SU-DHL-6 (cell line): Measurements from ENCODE around the gene MYBPHL.
A peak's percentile ranks its signal among the peaks of the same experiment; 100 is the strongest.

ENCODE experiments used
- EZH2phosphoT487 ChIP-seq: fragments of 200-600 bp; sonication (generic), shearing (Covaris generic); conservative IDR thresholded peaks from 2 replicates; pipeline ENCODE4 v1.6.1; 2018; ENCODE audit warnings: mild to moderate bottlenecking, antibody characterized with exemption, low read length, moderate library complexity, mixed read lengths
- TF ChIP-seq, protein P1 (sequence below): fragments of 200-600 bp; sonication (generic); IDR thresholded peaks from one replicate; pipeline ENCODE4 v1.5.1; 2017; ENCODE audit warnings: antibody characterized with exemption, mild to moderate bottlenecking, low read length, moderate library complexity; ENCODE audit not compliant: insufficient read depth, poor library complexity, severe bottlenecking

- TF ChIP-seq, protein P1, sequence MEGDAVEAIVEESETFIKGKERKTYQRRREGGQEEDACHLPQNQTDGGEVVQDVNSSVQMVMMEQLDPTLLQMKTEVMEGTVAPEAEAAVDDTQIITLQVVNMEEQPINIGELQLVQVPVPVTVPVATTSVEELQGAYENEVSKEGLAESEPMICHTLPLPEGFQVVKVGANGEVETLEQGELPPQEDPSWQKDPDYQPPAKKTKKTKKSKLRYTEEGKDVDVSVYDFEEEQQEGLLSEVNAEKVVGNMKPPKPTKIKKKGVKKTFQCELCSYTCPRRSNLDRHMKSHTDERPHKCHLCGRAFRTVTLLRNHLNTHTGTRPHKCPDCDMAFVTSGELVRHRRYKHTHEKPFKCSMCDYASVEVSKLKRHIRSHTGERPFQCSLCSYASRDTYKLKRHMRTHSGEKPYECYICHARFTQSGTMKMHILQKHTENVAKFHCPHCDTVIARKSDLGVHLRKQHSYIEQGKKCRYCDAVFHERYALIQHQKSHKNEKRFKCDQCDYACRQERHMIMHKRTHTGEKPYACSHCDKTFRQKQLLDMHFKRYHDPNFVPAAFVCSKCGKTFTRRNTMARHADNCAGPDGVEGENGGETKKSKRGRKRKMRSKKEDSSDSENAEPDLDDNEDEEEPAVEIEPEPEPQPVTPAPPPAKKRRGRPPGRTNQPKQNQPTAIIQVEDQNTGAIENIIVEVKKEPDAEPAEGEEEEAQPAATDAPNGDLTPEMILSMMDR: peak; percentile 98
- TF ChIP-seq EZH2phosphoT487: no peak
Observed at GRCh38 chr1:109263597-109264378, 43.0 kb downstream of the MYBPHL start.
